Neural progenitor cell (in vitro differentiated cells): Measurements from ENCODE around the gene FGFBP3. TPM values are rescaled to one million over a fixed set of nuclear protein-coding genes. Genes with fewer than 3 reads are reported as not detected.

ENCODE experiments used
- DNase-seq: peaks from one replicate; pipeline ENCODE4 v3.0.0-alpha.2; 2016; ENCODE audit warnings: low spot score
- H2AFZ ChIP-seq: fragments of 200-600 bp; sonication (generic); replicated peaks from 2 replicates; pipeline ENCODE4 v1.6.1; 2016; ENCODE audit warnings: antibody characterized with exemption
- H3F3A ChIP-seq: fragments of 200-600 bp; sonication (generic); 2 replicates; pipeline ENCODE4 v1.6.1; 2016; ENCODE audit warnings: antibody characterized with exemption, low read depth
- H3K27ac ChIP-seq: fragments of 200-600 bp; sonication (generic); 2 replicates; pipeline ENCODE4 v1.5.1; 2016; ENCODE audit warnings: mild to moderate bottlenecking
- H3K27me3 ChIP-seq: fragments of 200-600 bp; sonication (generic); 2 replicates; pipeline ENCODE4 v1.6.1; 2016; ENCODE audit warnings: mild to moderate bottlenecking, moderate library complexity
- H3K36me3 ChIP-seq: fragments of 200-600 bp; sonication (generic); 2 replicates; pipeline ENCODE4 v1.5.1; 2016
- H3K4me1 ChIP-seq: fragments of 200-600 bp; sonication (generic); 2 replicates; pipeline ENCODE4 v1.6.1; 2016; ENCODE audit warnings: mixed run types
- H3K4me2 ChIP-seq: fragments of 200-600 bp; sonication (generic); 2 replicates; pipeline ENCODE4 v1.6.1; 2016
- H3K4me3 ChIP-seq: fragments of 200-600 bp; sonication (generic); 2 replicates; pipeline ENCODE4 v1.5.1; 2016
- H3K79me2 ChIP-seq: fragments of 200-600 bp; sonication (generic); 2 replicates; pipeline ENCODE4 v1.6.1; 2016; ENCODE audit warnings: low read depth
- H3K9ac ChIP-seq: fragments of 200-600 bp; sonication (generic); 2 replicates; pipeline ENCODE4 v1.6.1; 2016
- H3K9me3 ChIP-seq: fragments of 200-600 bp; sonication (generic); 2 replicates; pipeline ENCODE4 v1.5.1; 2016; ENCODE audit warnings: low read depth
- H4K20me1 ChIP-seq: fragments of 200-600 bp; sonication (generic); 2 replicates; pipeline ENCODE4 v1.6.1; 2016; ENCODE audit warnings: low read depth
- H3K27ac Mint-ChIP-seq: 3 replicates; pipeline ENCODE4 v1.8.0; 2021; ENCODE audit warnings: mixed read lengths
- H3K27me3 Mint-ChIP-seq: 2 replicates; pipeline ENCODE4 v1.8.0; 2022; ENCODE audit warnings: low read depth, mild to moderate bottlenecking, inconsistent platforms, moderate library complexity, mixed read lengths; ENCODE audit not compliant: insufficient read depth
- H3K36me3 Mint-ChIP-seq: 3 replicates; pipeline ENCODE4 v1.8.0; 2021; ENCODE audit warnings: mixed read lengths
- H3K4me1 Mint-ChIP-seq: 3 replicates; pipeline ENCODE4 v1.8.0; 2021; ENCODE audit warnings: mixed read lengths
- H3K4me3 Mint-ChIP-seq: 3 replicates; pipeline ENCODE4 v1.8.0; 2021; ENCODE audit warnings: mild to moderate bottlenecking, moderate library complexity, mixed read lengths
- H3K9me3 Mint-ChIP-seq: 3 replicates; pipeline ENCODE4 v1.8.0; 2020; ENCODE audit warnings: mixed read lengths
- CTCF ChIP-seq: fragments of 200-600 bp; sonication (generic); IDR thresholded peaks from 2 replicates; pipeline ENCODE4 v1.5.1; 2017; ENCODE audit warnings: antibody characterized with exemption, mild to moderate bottlenecking
- EZH2 ChIP-seq: fragments of 200-600 bp; sonication (generic); IDR thresholded peaks from 2 replicates; pipeline ENCODE4 v1.6.1; 2017; ENCODE audit warnings: antibody characterized with exemption, mild to moderate bottlenecking, moderate library complexity
- EZH2phosphoT487 ChIP-seq: fragments of 200-600 bp; sonication (generic); IDR thresholded peaks from 2 replicates; pipeline ENCODE4 v1.6.1; 2017; ENCODE audit warnings: antibody characterized with exemption
- total RNA-seq: library from RNA; depleted of rRNA; stranded (reverse); fragments of >200 nt; gene quantifications from 2 replicates; pipeline ENCODE4 v1.2.3, GENCODE V29; 2015; ENCODE audit warnings: low replicate concordance

Gene FGFBP3
- total RNA-seq, 1 donor from 2014 or later: 14.0 TPM

GRCh38 chr10:91864744-91865143 lies 44.5 kb downstream of the FGFBP3 start:
- Mint-ChIP-seq H3K27ac (no peak overlapping the region), H3K9me3 (no peaks in the 10 kb centered on the region), H3K4me1 (peaks cover 12% of the 10 kb centered on the region), H3K36me3 (peaks cover 17% of the 10 kb centered on the region), H3K27me3 (no peaks in the 10 kb centered on the region), H3K4me3 (no peak overlapping the region)
- no peak for DNase-seq
- H3F3A ChIP-seq: peaks cover 36% of the 10 kb centered on the region
- no peak overlapping the region for H2AFZ ChIP-seq
- no peaks in the 10 kb centered on the region for H3K4me1 ChIP-seq
- no peaks in the 10 kb centered on the region for H3K79me2 ChIP-seq
- H4K20me1 ChIP-seq: no peaks in the 10 kb centered on the region
- no peak for TF ChIP-seq EZH2
- no peak for TF ChIP-seq CTCF
- TF ChIP-seq EZH2phosphoT487: no peak
- no peak overlapping the region for H3K4me3 ChIP-seq
- H3K9me3 ChIP-seq: no peaks in the 10 kb centered on the region
- H3K27me3 ChIP-seq: no peaks in the 10 kb centered on the region
- no peak overlapping the region for H3K9ac ChIP-seq
- H3K27ac ChIP-seq: no peak overlapping the region
- peaks cover 28% of the 10 kb centered on the region for H3K36me3 ChIP-seq
- no peak overlapping the region for H3K4me2 ChIP-seq

GRCh38 chr10:91864099-91864498 lies 45.2 kb downstream of the FGFBP3 start:
- H3K4me3 Mint-ChIP-seq: no peak overlapping the region
- Histone ChIP-seq H3K4me1 (no peaks in the 10 kb centered on the region), H3K4me3 (no peak overlapping the region), H4K20me1 (no peaks in the 10 kb centered on the region), H3K79me2 (no peaks in the 10 kb centered on the region), H3F3A (peaks cover 29% of the 10 kb centered on the region), H3K27me3 (no peaks in the 10 kb centered on the region), H3K36me3 (peaks cover 33% of the 10 kb centered on the region), H2AFZ (no peak overlapping the region), H3K27ac (no peak overlapping the region), H3K4me2 (no peak overlapping the region), H3K9ac (no peak overlapping the region), H3K9me3 (no peaks in the 10 kb centered on the region)
- no peaks in the 10 kb centered on the region for H3K27me3 Mint-ChIP-seq
- peaks cover 12% of the 10 kb centered on the region for H3K4me1 Mint-ChIP-seq
- no peak for TF ChIP-seq EZH2
- no peak for TF ChIP-seq EZH2phosphoT487
- TF ChIP-seq CTCF: no peak
- no peak for DNase-seq
- peaks cover 17% of the 10 kb centered on the region for H3K36me3 Mint-ChIP-seq
- no peaks in the 10 kb centered on the region for H3K9me3 Mint-ChIP-seq
- H3K27ac Mint-ChIP-seq: no peak overlapping the region

GRCh38 chr10:91860885-91861284 lies 48.4 kb downstream of the FGFBP3 start:
- H3K36me3 ChIP-seq: peaks cover 59% of the 10 kb centered on the region
- H3K27ac Mint-ChIP-seq: no peak overlapping the region

More at GRCh38 chr10:91860885-91861284, 48.4 kb downstream of the FGFBP3 start:
- H3K9me3 Mint-ChIP-seq: no peaks in the 10 kb centered on the region
- H3K27me3 Mint-ChIP-seq: no peaks in the 10 kb centered on the region
- Histone ChIP-seq H3K79me2 (no peaks in the 10 kb centered on the region), H3K9me3 (no peaks in the 10 kb centered on the region), H3K4me2 (no peak overlapping the region), H3K27me3 (no peaks in the 10 kb centered on the region), H3K4me3 (no peak overlapping the region), H3F3A (peaks cover 21% of the 10 kb centered on the region), H2AFZ (no peak overlapping the region), H3K27ac (no peak overlapping the region), H4K20me1 (no peaks in the 10 kb centered on the region), H3K9ac (no peak overlapping the region), H3K4me1 (no peaks in the 10 kb centered on the region)
- no peaks in the 10 kb centered on the region for H3K4me1 Mint-ChIP-seq
- DNase-seq: no peak
- TF ChIP-seq CTCF (no peak), EZH2 (no peak), EZH2phosphoT487 (no peak)
- peaks cover 36% of the 10 kb centered on the region for H3K36me3 Mint-ChIP-seq
- no peak overlapping the region for H3K4me3 Mint-ChIP-seq
